RWPE2 (cell line): ENCODE results near the gene SPRING1.

Experiments used
- ATAC-seq: fragments of 200-7000 bp; cut with Tn5 transposase; 3 replicates; pipeline ENCODE4 v1.9.1; 2021; ENCODE audit warnings: low read depth
- DNase-seq: peaks from one replicate; pipeline ENCODE4 v3.0.0-alpha.2; 2020; ENCODE audit warnings: low spot score
- H3K27ac ChIP-seq: fragments of 450-650 bp; 2 replicates; pipeline ENCODE4 v1.5.1; 2017; ENCODE audit warnings: mild to moderate bottlenecking; ENCODE audit not compliant: poor library complexity, severe bottlenecking
- H3K27me3 ChIP-seq: fragments of 250-450 bp; sonication (Bioruptor Pico); 2 replicates; pipeline ENCODE4 v1.5.1; 2021; ENCODE audit warnings: mild to moderate bottlenecking, moderate library complexity; ENCODE audit not compliant: insufficient read depth, poor library complexity, severe bottlenecking
- H3K36me3 ChIP-seq: fragments of 250-450 bp; sonication (Bioruptor Pico); 2 replicates; pipeline ENCODE4 v1.5.1; 2020; ENCODE audit warnings: low read depth, mild to moderate bottlenecking, moderate library complexity
- H3K4me1 ChIP-seq: fragments of 250-450 bp; sonication (Bioruptor Pico); 2 replicates; pipeline ENCODE4 v1.5.1; 2021; ENCODE audit warnings: mild to moderate bottlenecking, moderate library complexity; ENCODE audit not compliant: insufficient read depth, poor library complexity, severe bottlenecking
- H3K4me3 ChIP-seq: fragments of 250-450 bp; sonication (Bioruptor Pico); 2 replicates; pipeline ENCODE4 v1.5.1; 2021; ENCODE audit warnings: mild to moderate bottlenecking, moderate library complexity; ENCODE audit not compliant: severe bottlenecking
- H3K9me3 ChIP-seq: fragments of 250-450 bp; sonication (Bioruptor Pico); 2 replicates; pipeline ENCODE4 v1.5.1; 2021; ENCODE audit warnings: mild to moderate bottlenecking, moderate library complexity; ENCODE audit not compliant: severe bottlenecking
- CTCF ChIP-seq: fragments of 450-650 bp; IDR thresholded peaks from one replicate; pipeline ENCODE4 v1.5.1; 2017; ENCODE audit warnings: mild to moderate bottlenecking, moderate library complexity; ENCODE audit not compliant: poor library complexity, severe bottlenecking

SPRING1 gene

GRCh38 chr12:116726694-116727093 lies 11.2 kb downstream of the SPRING1 start:
- Histone ChIP-seq H3K4me3 (no peak overlapping the region), H3K27me3 (no peaks in the 10 kb centered on the region), H3K9me3 (no peaks in the 10 kb centered on the region), H3K36me3 (peaks cover 10% of the 10 kb centered on the region), H3K27ac (no peak overlapping the region), H3K4me1 (no peaks in the 10 kb centered on the region)
- ATAC-seq (no peak), DNase-seq (no peak)
- TF ChIP-seq CTCF: no peak

- TF ChIP-seq CTCF: no peak
- H3K4me3 ChIP-seq: no peak overlapping the region
- no peaks in the 10 kb centered on the region for H3K9me3 ChIP-seq
- DNase-seq: no peak
- H3K36me3 ChIP-seq: peaks cover 12% of the 10 kb centered on the region; the same call in 1 of the 2 replicates
- H3K27me3 ChIP-seq: no peaks in the 10 kb centered on the region
- no peak overlapping the region for H3K27ac ChIP-seq
- H3K4me1 ChIP-seq: no peaks in the 10 kb centered on the region
- no peak for ATAC-seq
Observed at GRCh38 chr12:116722245-116722644, 15.6 kb downstream of the SPRING1 start.

GRCh38 chr12:116719731-116720528 lies 17.9 kb downstream of the SPRING1 start:
- DNase-seq (no peak), ATAC-seq (no peak)
- TF ChIP-seq CTCF: no peak
- H3K36me3 ChIP-seq: peaks cover 24% of the 10 kb centered on the region
- no peaks in the 10 kb centered on the region for H3K4me1 ChIP-seq
- no peak overlapping the region for H3K27ac ChIP-seq
- no peaks in the 10 kb centered on the region for H3K27me3 ChIP-seq
- H3K4me3 ChIP-seq: no peak overlapping the region
- no peaks in the 10 kb centered on the region for H3K9me3 ChIP-seq

- Histone ChIP-seq H3K9me3 (no peaks in the 10 kb centered on the region), H3K27ac (no peak overlapping the region), H3K4me1 (no peaks in the 10 kb centered on the region), H3K4me3 (no peak overlapping the region), H3K36me3 (peaks cover 24% of the 10 kb centered on the region), H3K27me3 (no peaks in the 10 kb centered on the region)
- TF ChIP-seq CTCF: no peak
- ATAC-seq (no peak), DNase-seq (no peak)
Observed at GRCh38 chr12:116718655-116719454, 19.0 kb downstream of the SPRING1 start.
